ENCODE data around the gene ZNF507. TPM values are rescaled to one million over a fixed set of nuclear protein-coding genes. Genes with fewer than 3 reads are reported as not detected.

The ZNF507 gene
- total RNA-seq (2014; rRNA removed; shearing (Covaris generic)): 13.3 and 14.2 TPM in 2 replicates
- total RNA-seq (2022): 34.4 and 35.0 TPM in 2 replicates
- percentile 93 among the genes with signal in this experiment for Bru-seq, nascent RNA
- BruChase-seq, experiment 1, labeled RNA remaining after a 6-hour chase: percentile 80 among the genes with signal in this experiment
- percentile 92 among the genes with signal in this experiment for BruChase-seq, experiment 2, labeled RNA remaining after a 2-hour chase
- long read RNA-seq, full-length matches to known transcripts: 7 of 19 reads
- long read RNA-seq, partial matches to known transcripts: 4 of 19 reads
- long read RNA-seq, other reads (novel, unspliced or antisense): 8 of 19 reads

DNA sequence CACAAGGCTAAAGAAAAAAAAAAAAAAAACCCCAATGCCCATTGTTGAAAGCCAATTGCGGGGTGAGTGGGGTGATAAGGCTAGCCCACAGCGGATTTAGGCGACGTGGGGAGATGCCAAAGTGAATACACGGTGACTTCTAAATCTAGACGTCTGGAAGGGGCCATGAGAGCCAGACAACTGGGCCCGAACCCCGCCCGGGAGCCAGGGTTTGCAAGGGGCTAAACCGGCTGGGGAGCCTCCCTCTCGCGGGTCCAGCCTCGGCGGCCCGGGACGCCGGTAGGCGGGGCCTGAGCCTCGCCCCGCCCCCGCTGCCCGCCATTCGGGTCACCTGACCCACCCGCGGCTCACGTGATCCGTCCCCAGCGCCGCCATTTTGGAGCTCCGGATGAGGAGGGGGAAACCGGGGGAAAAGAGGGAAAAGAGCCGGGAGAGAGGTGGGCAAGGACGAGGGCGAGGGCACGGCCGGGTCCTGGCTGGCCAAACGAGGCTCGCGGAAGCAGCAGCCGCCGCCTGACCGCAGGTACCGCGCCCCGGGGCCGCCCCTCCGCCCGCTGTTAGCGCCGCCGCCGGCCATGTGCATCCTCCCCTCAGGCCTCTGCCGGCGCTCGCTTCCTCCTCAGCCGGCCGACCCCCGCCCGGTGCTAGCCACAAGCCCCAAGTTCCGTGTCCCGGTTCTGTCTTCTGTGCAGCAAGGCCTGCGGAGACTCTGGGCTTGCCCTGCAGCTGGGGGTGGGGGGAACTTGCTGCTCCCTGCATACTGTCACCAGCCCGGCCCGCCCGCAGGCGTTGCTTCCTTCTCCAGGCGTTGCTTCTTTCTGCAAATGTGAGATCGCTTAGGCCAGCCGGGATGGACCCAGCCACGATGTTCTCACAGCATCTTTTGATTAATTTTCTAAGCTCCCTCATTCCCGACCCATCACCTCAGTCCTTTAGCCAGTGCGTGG, at the start of gene ZNF507:
Gene ZNF507 (plus strand): TSS at position 350 of the 947 bp plus-strand sequence. CDS start 7,221 bp downstream, outside the sequence.
- DNase-seq (ENCODE audit: low spot score): peak; percentile 88
- peak within 1 kb of the TSS; percentile 73 for H3K4me2 ChIP-seq (ENCODE audit: low read length)
- H2AFZ ChIP-seq (ENCODE audit: low read length): peak within 1 kb of the TSS; percentile 96
- peaks cover 7% of the 10 kb centered on the region; the same call in 1 of the 2 replicates for H4K20me1 ChIP-seq (ENCODE audit: insufficient read depth, low read length)
- H3K9me2 ChIP-seq (ENCODE audit: insufficient read depth, low read length): no peaks in the 10 kb centered on the region
- TF ChIP-seq EZH2phosphoT487 (IDR thresholded peaks at IDR 0.05; ENCODE audit: borderline replicate concordance, low read depth, low read length): no peak
- TF ChIP-seq, protein P1, sequence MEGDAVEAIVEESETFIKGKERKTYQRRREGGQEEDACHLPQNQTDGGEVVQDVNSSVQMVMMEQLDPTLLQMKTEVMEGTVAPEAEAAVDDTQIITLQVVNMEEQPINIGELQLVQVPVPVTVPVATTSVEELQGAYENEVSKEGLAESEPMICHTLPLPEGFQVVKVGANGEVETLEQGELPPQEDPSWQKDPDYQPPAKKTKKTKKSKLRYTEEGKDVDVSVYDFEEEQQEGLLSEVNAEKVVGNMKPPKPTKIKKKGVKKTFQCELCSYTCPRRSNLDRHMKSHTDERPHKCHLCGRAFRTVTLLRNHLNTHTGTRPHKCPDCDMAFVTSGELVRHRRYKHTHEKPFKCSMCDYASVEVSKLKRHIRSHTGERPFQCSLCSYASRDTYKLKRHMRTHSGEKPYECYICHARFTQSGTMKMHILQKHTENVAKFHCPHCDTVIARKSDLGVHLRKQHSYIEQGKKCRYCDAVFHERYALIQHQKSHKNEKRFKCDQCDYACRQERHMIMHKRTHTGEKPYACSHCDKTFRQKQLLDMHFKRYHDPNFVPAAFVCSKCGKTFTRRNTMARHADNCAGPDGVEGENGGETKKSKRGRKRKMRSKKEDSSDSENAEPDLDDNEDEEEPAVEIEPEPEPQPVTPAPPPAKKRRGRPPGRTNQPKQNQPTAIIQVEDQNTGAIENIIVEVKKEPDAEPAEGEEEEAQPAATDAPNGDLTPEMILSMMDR (conservative IDR thresholded peaks at IDR 0.05; ENCODE audit: low read length): 0 out of 2 replicates have a peak, but pooled peaks have one; percentile 28
- H3K4me1 ChIP-seq (ENCODE audit: insufficient read depth, low read length, poor library complexity, severe bottlenecking): peaks cover 23% of the 10 kb centered on the region
- no peaks in the 10 kb centered on the region for H3K9me3 ChIP-seq (ENCODE audit: low read length)
- ChIA-PET POLR2A (interaction anchor here (0.6 to 1.1 kb wide), 6 partner anchors 12 to 1537 kb away, joined by 3 to 7 read pairs (median 3); partner anchors contain the start of gene DPY19L3), CTCF (ENCODE audit: unreplicated experiment) (interaction anchor here (0.6 kb wide), 1 partner anchor 1138 kb away, joined by 3 read pairs; no protein-coding TSS in a partner anchor)
- peaks cover 36% of the 10 kb centered on the region for H3K36me3 ChIP-seq (ENCODE audit: insufficient read depth, low read length)
- TSS peak; percentile 60 for BruUV-seq (replicated peaks)
- intact Hi-C loops (cut with micrococcal nuclease; ENCODE audit: unreplicated experiment): loop anchor here (5.0 kb wide), 1 partner anchor 62 kb away; the partner anchor contains the start of gene DPY19L3
- peaks cover 50% of the 10 kb centered on the region for H3K79me2 ChIP-seq (ENCODE audit: insufficient read depth, low read depth, low read length)
- peak within 1 kb of the TSS; percentile 98 for H3K4me3 ChIP-seq (ENCODE audit: low read depth, low read length, poor library complexity, severe bottlenecking)
- H3K27ac ChIP-seq (ENCODE audit: low read depth, low read length, poor library complexity, severe bottlenecking): peak within 1 kb of the TSS; percentile 63

DNA sequence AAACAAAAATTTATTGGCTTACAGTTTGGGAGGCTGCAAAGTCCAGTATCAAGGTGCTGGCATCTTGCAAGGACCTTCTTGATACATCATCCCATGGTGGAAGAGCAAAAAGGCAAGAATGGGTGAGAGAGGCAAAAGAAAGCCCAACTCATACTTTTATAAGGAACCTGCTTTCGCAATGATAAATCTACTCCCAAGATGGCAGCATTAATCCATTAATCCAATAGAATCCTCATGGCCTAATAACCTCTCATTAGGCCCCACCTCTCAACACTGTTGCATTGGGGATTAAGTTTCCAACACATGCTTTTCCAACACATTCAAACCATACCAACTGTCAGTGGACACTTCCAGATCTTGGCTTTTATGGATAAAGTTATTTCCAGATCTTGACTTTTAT, 48.7 kb upstream of the ZNF507 start:
- H3K9me3 ChIP-seq (ENCODE audit: low read length): peaks cover 4% of the 10 kb centered on the region; the same call in 1 of the 2 replicates
- intact Hi-C loops (cut with micrococcal nuclease; ENCODE audit: unreplicated experiment): no loop called here
- H3K36me3 ChIP-seq (ENCODE audit: insufficient read depth, low read length): no peaks in the 10 kb centered on the region
- no peak for DNase-seq (ENCODE audit: low spot score)
- CTCF ChIA-PET (ENCODE audit: unreplicated experiment): no interaction called here
- no peaks in the 10 kb centered on the region for H3K9me2 ChIP-seq (ENCODE audit: insufficient read depth, low read length)
- H3K4me1 ChIP-seq (ENCODE audit: insufficient read depth, low read length, poor library complexity, severe bottlenecking): no peaks in the 10 kb centered on the region
- no peaks in the 10 kb centered on the region for H4K20me1 ChIP-seq (ENCODE audit: insufficient read depth, low read length)
- H3K4me3 ChIP-seq (ENCODE audit: low read depth, low read length, poor library complexity, severe bottlenecking): no peak overlapping the region
- no peak overlapping the region for H3K4me2 ChIP-seq (ENCODE audit: low read length)
- no peak overlapping the region for H3K27ac ChIP-seq (ENCODE audit: low read depth, low read length, poor library complexity, severe bottlenecking)
- no TSS peak for BruUV-seq (replicated peaks)
- POLR2A ChIA-PET: no interaction called here
- no peak for TF ChIP-seq EZH2phosphoT487 (IDR thresholded peaks at IDR 0.05; ENCODE audit: borderline replicate concordance, low read depth, low read length)
- H2AFZ ChIP-seq (ENCODE audit: low read length): no peak overlapping the region
- no peaks in the 10 kb centered on the region for H3K79me2 ChIP-seq (ENCODE audit: insufficient read depth, low read depth, low read length)

DNA sequence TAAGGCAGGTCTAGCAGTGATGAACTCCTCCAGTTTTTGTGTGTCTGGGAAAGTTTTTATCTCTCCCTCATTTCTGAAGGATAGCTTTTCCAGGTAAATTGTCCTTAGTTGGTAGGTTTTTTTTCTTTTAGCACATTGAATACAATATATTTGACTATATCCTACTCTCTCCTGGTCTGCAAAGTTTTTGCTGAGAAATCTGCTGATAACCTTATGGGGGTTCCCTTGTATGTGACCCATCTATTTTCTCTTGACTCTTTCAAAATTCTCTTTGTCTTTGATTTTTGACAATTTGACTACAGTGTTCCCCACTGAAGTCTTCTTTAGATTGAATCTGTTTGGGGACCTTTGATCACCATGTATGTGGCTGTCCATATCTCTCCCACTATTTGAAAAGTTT, 42.6 kb upstream of the ZNF507 start:
- no peak for DNase-seq (ENCODE audit: low spot score)
- no TSS peak for BruUV-seq (replicated peaks)
- CTCF ChIA-PET (ENCODE audit: unreplicated experiment): no interaction called here

More for the DNA sequence above, 42.6 kb upstream of the ZNF507 start:
- H4K20me1 ChIP-seq (ENCODE audit: insufficient read depth, low read length): no peaks in the 10 kb centered on the region
- no peaks in the 10 kb centered on the region for H3K79me2 ChIP-seq (ENCODE audit: insufficient read depth, low read depth, low read length)
- TF ChIP-seq EZH2phosphoT487 (IDR thresholded peaks at IDR 0.05; ENCODE audit: borderline replicate concordance, low read depth, low read length): no peak
- TF ChIP-seq, protein P1 (conservative IDR thresholded peaks at IDR 0.05; ENCODE audit: low read length): no peak
- H3K27ac ChIP-seq (ENCODE audit: low read depth, low read length, poor library complexity, severe bottlenecking): no peak overlapping the region
- peaks cover 4% of the 10 kb centered on the region for H3K9me3 ChIP-seq (ENCODE audit: low read length)
- intact Hi-C loops (cut with micrococcal nuclease; ENCODE audit: unreplicated experiment): no loop called here
- no peaks in the 10 kb centered on the region for H3K36me3 ChIP-seq (ENCODE audit: insufficient read depth, low read length)
- no peak overlapping the region for H3K4me3 ChIP-seq (ENCODE audit: low read depth, low read length, poor library complexity, severe bottlenecking)
- H3K4me1 ChIP-seq (ENCODE audit: insufficient read depth, low read length, poor library complexity, severe bottlenecking): no peaks in the 10 kb centered on the region
- POLR2A ChIA-PET: no interaction called here
- no peak overlapping the region for H3K4me2 ChIP-seq (ENCODE audit: low read length)
- H2AFZ ChIP-seq (ENCODE audit: low read length): no peak overlapping the region
- no peaks in the 10 kb centered on the region for H3K9me2 ChIP-seq (ENCODE audit: insufficient read depth, low read length)

All from OCI-LY7 (cell line).